ENCODE results near the gene CCDC77.

Gene CCDC77

DNA sequence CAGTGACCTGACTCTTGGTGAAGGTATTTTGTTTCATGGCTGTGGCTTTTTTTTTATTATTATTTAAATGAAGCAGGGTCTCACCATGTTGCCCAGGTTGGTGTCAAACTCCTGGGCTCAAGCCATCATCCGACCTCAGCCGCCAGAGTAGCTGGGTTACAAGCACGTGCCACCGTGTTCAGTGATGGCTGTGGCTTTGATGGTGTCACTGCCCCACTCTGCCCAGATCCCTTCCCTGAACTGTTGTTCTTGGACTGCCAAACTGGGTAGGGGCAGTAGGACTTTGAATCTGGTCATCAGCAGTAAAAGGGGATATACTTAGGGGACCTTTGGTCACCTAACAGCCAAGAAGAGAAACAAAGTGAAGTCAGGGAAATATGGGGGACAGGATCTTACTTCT lies 77.7 kb downstream of the CCDC77 start:
- WGBS (ENCODE audit: insufficient coverage) = 100% methylated on average over 4 of the region's 4 CpGs
- POLR2A ChIA-PET = no interaction called here
- CTCF ChIA-PET = no interaction called here
- Histone ChIP-seq H3K36me3 (ENCODE audit: control insufficient read depth in 4 of 4, insufficient read depth in 4 of 4, low read length in 3 of 4) (no peaks in the 10 kb centered on the region), H3K9me3 (ENCODE audit: control extremely low read depth in 1 of 5, control insufficient read depth in 4 of 5, insufficient read depth in 2 of 5, low read depth in 1 of 5, low read length in 4 of 5) (no peaks in the 10 kb centered on the region), H3K4me1 (ENCODE audit: control extremely low read depth in 1 of 4, control insufficient read depth in 4 of 4, insufficient read depth in 4 of 4, low read length in 3 of 4) (peaks cover 0 to 3% (median 0%) of the 10 kb centered on the region in 4 experiments), H3K27ac (ENCODE audit: insufficient read depth in 1 of 2, low read depth in 1 of 2, low read length in 2 of 2, poor library complexity in 1 of 2, severe bottlenecking in 2 of 2) (no peak overlapping the region), H3K27me3 (replicated peaks in 2 of 5; ENCODE audit: control insufficient read depth in 4 of 5, insufficient read depth in 5 of 5, low read length in 4 of 5) (peaks cover 0 to 31% (median 9%) of the 10 kb centered on the region in 5 experiments), H3K4me3 (ENCODE audit: control insufficient read depth in 1 of 7, extremely low read depth in 1 of 7, insufficient read depth in 4 of 7, low read depth in 2 of 7, low read length in 6 of 7) (no peak overlapping the region)
- no peak for DNase-seq

DNA sequence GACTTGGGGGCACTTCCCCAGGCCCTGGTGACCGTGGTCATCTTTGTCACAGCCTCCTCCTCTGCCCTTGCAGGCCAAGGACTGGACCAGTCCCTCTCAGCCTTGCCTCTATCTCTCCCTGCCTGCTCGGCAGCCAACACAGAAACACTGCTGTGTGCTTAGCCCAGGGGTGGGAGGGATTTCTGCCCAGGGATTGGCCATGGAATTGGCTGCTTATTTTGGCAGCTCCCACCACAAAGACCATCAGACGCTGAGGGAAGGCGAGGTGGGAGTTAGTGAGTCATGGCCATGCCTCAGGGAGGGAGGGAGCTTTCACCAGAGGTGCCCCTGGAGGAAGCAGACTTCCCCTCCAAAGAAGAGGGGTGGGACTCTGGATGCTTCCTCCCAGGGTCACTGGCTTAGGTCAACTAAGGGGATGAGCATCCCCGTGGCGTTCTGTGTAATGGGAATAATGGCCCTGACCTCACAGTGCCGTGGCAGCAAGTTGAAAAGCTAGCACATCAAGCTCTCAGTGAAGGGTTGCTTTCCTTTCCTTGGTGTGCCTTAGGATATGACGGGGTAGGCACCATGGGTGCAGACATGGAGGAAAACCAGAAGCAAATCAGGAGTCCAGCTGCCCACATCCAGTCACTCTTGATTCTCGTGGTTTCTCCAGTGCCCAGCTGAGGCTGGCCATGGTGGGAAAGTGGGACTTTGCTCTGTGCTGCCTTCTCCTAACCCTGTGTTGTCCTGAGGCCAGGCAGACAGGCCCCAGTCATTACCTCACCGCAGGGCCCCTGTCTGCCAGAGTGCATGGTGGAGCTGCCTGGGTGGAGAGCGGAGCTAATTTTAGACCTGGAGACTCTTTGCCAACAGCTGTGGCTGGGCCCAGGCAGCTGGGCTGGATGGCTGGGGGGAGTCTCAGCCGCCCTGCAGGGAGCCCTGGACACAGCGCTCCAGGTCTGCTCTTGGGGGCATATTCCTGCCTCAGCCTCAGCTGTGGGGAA lies 79.7 kb downstream of the CCDC77 start:
- no peak overlapping the region for H3K27ac ChIP-seq (ENCODE audit: insufficient read depth in 1 of 2, low read depth in 1 of 2, low read length in 2 of 2, poor library complexity in 1 of 2, severe bottlenecking in 2 of 2)
- ChIA-PET CTCF (interaction anchor here (0.6 to 1.5 kb wide), 3 partner anchors 19 to 67 kb away, joined by 3 to 4 read pairs (median 3); no protein-coding TSS in a partner anchor), POLR2A (no interaction called here)
- peaks cover 0 to 23% (median 9%) of the 10 kb centered on the region in 5 experiments for H3K27me3 ChIP-seq (replicated peaks in 2 of 5; ENCODE audit: control insufficient read depth in 4 of 5, insufficient read depth in 5 of 5, low read length in 4 of 5)
- no peaks in the 10 kb centered on the region for H3K36me3 ChIP-seq (ENCODE audit: control insufficient read depth in 4 of 4, insufficient read depth in 4 of 4, low read length in 3 of 4)
- H3K9me3 ChIP-seq (ENCODE audit: control extremely low read depth in 1 of 5, control insufficient read depth in 4 of 5, insufficient read depth in 2 of 5, low read depth in 1 of 5, low read length in 4 of 5) = no peaks in the 10 kb centered on the region
- WGBS (ENCODE audit: insufficient coverage) = 86% methylated on average over 9 of the region's 13 CpGs
- DNase-seq = no peak
- H3K4me1 ChIP-seq (ENCODE audit: control extremely low read depth in 1 of 4, control insufficient read depth in 4 of 4, insufficient read depth in 4 of 4, low read length in 3 of 4) = peaks cover 0 to 3% (median 0%) of the 10 kb centered on the region in 4 experiments
- H3K4me3 ChIP-seq (ENCODE audit: control insufficient read depth in 1 of 7, extremely low read depth in 1 of 7, insufficient read depth in 4 of 7, low read depth in 2 of 7, low read length in 6 of 7) = no peak overlapping the region

DNA sequence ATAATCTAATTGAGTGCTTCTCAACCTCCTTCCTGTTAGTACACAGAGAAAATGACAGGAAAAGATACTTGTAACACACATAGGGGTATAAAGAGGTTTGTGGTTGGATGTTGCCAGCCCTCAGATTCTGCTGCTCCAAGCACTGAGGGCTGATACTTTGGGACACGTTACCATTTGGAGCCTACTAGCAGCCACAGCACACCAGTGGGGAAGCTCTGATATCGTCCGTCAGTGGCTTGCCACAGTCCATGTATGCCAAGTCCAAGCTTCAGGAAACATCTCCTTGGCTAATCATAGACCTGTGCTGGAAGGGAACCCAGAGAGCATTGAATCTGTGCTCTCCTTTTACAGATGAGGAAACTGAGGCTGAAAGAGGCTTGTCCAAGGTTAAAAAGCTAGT lies 80.6 kb downstream of the CCDC77 start:
- Histone ChIP-seq H3K9me3 (ENCODE audit: control extremely low read depth in 1 of 5, control insufficient read depth in 4 of 5, insufficient read depth in 2 of 5, low read depth in 1 of 5, low read length in 4 of 5) (no peaks in the 10 kb centered on the region), H3K4me1 (ENCODE audit: control extremely low read depth in 1 of 4, control insufficient read depth in 4 of 4, insufficient read depth in 4 of 4, low read length in 3 of 4) (peaks cover 0 to 3% (median 0%) of the 10 kb centered on the region in 4 experiments), H3K27ac (ENCODE audit: insufficient read depth in 1 of 2, low read depth in 1 of 2, low read length in 2 of 2, poor library complexity in 1 of 2, severe bottlenecking in 2 of 2) (no peak overlapping the region), H3K4me3 (ENCODE audit: control insufficient read depth in 1 of 7, extremely low read depth in 1 of 7, insufficient read depth in 4 of 7, low read depth in 2 of 7, low read length in 6 of 7) (no peak overlapping the region), H3K36me3 (ENCODE audit: control insufficient read depth in 4 of 4, insufficient read depth in 4 of 4, low read length in 3 of 4) (no peaks in the 10 kb centered on the region), H3K27me3 (replicated peaks in 2 of 5; ENCODE audit: control insufficient read depth in 4 of 5, insufficient read depth in 5 of 5, low read length in 4 of 5) (peaks cover 0 to 23% (median 9%) of the 10 kb centered on the region in 5 experiments)
- CTCF ChIA-PET = interaction anchor here (1.2 to 1.5 kb wide), 2 partner anchors 20 to 66 kb away, joined by 3 to 4 read pairs; no protein-coding TSS in a partner anchor
- no peak for DNase-seq
- WGBS (ENCODE audit: insufficient coverage) = 88% methylated on average over 3 of the region's 3 CpGs
- POLR2A ChIA-PET = no interaction called here

DNA sequence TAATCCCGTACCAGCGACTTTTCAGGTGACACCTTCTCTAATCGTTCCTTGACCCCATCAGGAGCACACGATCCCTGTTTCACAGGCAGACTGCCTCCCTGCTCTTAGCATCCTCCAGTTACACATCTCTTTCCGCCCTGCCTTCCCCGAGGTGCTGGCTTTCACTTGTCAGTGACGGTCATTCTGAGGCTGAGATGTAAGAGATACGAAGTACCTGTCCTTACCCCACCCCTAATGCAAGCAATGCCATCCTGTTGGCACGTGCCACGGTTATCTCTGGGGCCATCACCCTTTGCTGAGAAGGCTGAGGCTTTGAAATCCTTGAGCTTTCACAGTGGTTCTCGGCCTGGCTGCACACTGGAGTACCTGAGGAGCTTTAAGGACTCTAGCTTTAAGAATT lies 82.7 kb downstream of the CCDC77 start:
- Histone ChIP-seq H3K4me1 (ENCODE audit: control extremely low read depth in 1 of 4, control insufficient read depth in 4 of 4, insufficient read depth in 4 of 4, low read length in 3 of 4) (peaks cover 0 to 3% (median 0%) of the 10 kb centered on the region in 4 experiments), H3K36me3 (ENCODE audit: control insufficient read depth in 4 of 4, insufficient read depth in 4 of 4, low read length in 3 of 4) (no peaks in the 10 kb centered on the region), H3K27me3 (replicated peaks in 2 of 5; ENCODE audit: control insufficient read depth in 4 of 5, insufficient read depth in 5 of 5, low read length in 4 of 5) (peaks cover 0 to 15% (median 5%) of the 10 kb centered on the region in 5 experiments), H3K9me3 (ENCODE audit: control extremely low read depth in 1 of 5, control insufficient read depth in 4 of 5, insufficient read depth in 2 of 5, low read depth in 1 of 5, low read length in 4 of 5) (peaks cover 0 to 6% (median 2%) of the 10 kb centered on the region in 5 experiments), H3K27ac (ENCODE audit: insufficient read depth in 1 of 2, low read depth in 1 of 2, low read length in 2 of 2, poor library complexity in 1 of 2, severe bottlenecking in 2 of 2) (no peak overlapping the region), H3K4me3 (ENCODE audit: control insufficient read depth in 1 of 7, extremely low read depth in 1 of 7, insufficient read depth in 4 of 7, low read depth in 2 of 7, low read length in 6 of 7) (no peak overlapping the region)
- POLR2A ChIA-PET = interaction anchor here (0.6 kb wide), 1 partner anchor 712 kb away, joined by 3 read pairs; no protein-coding TSS in a partner anchor
- DNase-seq = no peak
- WGBS (ENCODE audit: insufficient coverage) = 75% methylated on average over 8 of the region's 11 CpGs
- CTCF ChIA-PET = interaction anchor here (1.0 to 2.2 kb wide), 4 partner anchors 9 to 63 kb away, joined by 3 to 7 read pairs (median 4); no protein-coding TSS in a partner anchor

DNA sequence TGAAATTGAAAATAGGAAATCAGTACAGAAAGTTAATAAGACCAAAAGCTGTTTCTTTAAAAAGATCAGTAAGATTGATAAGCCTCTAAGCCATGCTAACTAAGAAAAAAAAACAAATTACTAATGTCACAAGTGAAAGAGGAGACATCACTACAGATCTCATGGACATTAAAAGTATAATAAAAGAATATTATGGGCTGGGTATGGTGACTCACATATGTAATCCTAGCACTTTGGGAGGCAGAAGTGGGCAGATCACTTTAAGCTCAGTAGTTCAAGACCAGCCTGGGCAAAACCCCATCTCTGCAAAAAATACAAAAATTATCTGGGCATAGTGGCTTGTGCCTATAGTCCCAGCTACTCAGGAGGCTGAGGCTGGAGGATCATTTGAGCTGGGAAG lies 88.8 kb downstream of the CCDC77 start:
- CTCF ChIA-PET = interaction anchor here (0.5 to 1.1 kb wide), 2 partner anchors 10 to 54 kb away, joined by 3 to 4 read pairs; no protein-coding TSS in a partner anchor

More for the DNA sequence above, 88.8 kb downstream of the CCDC77 start:
- no peak for DNase-seq
- POLR2A ChIA-PET = no interaction called here
- no peaks in the 10 kb centered on the region for H3K36me3 ChIP-seq (ENCODE audit: control insufficient read depth in 4 of 4, insufficient read depth in 4 of 4, low read length in 3 of 4)
- H3K4me3 ChIP-seq (ENCODE audit: control insufficient read depth in 1 of 7, extremely low read depth in 1 of 7, insufficient read depth in 4 of 7, low read depth in 2 of 7, low read length in 6 of 7) = no peak overlapping the region
- no peaks in the 10 kb centered on the region for H3K4me1 ChIP-seq (ENCODE audit: control extremely low read depth in 1 of 4, control insufficient read depth in 4 of 4, insufficient read depth in 4 of 4, low read length in 3 of 4)
- H3K9me3 ChIP-seq (ENCODE audit: control extremely low read depth in 1 of 5, control insufficient read depth in 4 of 5, insufficient read depth in 2 of 5, low read depth in 1 of 5, low read length in 4 of 5) = peaks cover 2 to 27% (median 9%) of the 10 kb centered on the region in 5 experiments
- peaks cover 0 to 6% (median 0%) of the 10 kb centered on the region in 5 experiments for H3K27me3 ChIP-seq (replicated peaks in 2 of 5; ENCODE audit: control insufficient read depth in 4 of 5, insufficient read depth in 5 of 5, low read length in 4 of 5)
- no peak overlapping the region for H3K27ac ChIP-seq (ENCODE audit: insufficient read depth in 1 of 2, low read depth in 1 of 2, low read length in 2 of 2, poor library complexity in 1 of 2, severe bottlenecking in 2 of 2)

All from common myeloid progenitor, CD34-positive (primary cell).